Astrocyte (in vitro differentiated cells and primary cell): ENCODE measurements around the gene TBCC. TPM values are rescaled to one million over a fixed set of nuclear protein-coding genes. Genes with fewer than 3 reads are reported as not detected.
A peak's percentile ranks its signal among the peaks of the same experiment; 100 is the strongest.

Experiments used
- DNase-seq: peaks from one replicate; pipeline ENCODE4 v3.0.0-alpha.2; 2010; ENCODE audit warnings: low read depth
- FAIRE-seq: peaks from 2 replicates; lab custom pipeline; 2011; peaks lifted over from hg19 to GRCh38; lab: Jason Lieb, UNC
- H2AFZ ChIP-seq: 2 replicates; pipeline ENCODE4 v1.6.0; 2012; ENCODE audit warnings: low read depth, low read length, inconsistent platforms
- H3K27ac ChIP-seq: 2 replicates; pipeline ENCODE4 v1.5.1; 2011; ENCODE audit warnings: low read depth, low read length, inconsistent platforms
- H3K27me3 ChIP-seq: 2 replicates; pipeline ENCODE4 v1.6.0; 2011; ENCODE audit warnings: low read length, inconsistent platforms; ENCODE audit not compliant: insufficient read depth
- H3K36me3 ChIP-seq: 2 replicates; pipeline ENCODE4 v1.5.1; 2011; ENCODE audit warnings: low read length, inconsistent platforms; ENCODE audit not compliant: insufficient read depth
- H3K4me1 ChIP-seq: 2 replicates; pipeline ENCODE4 v1.5.1; 2011; ENCODE audit warnings: low read length, inconsistent platforms; ENCODE audit not compliant: insufficient read depth
- H3K4me2 ChIP-seq: 2 replicates; pipeline ENCODE4 v1.6.0; 2012; ENCODE audit warnings: low read length, inconsistent platforms
- H3K4me3 ChIP-seq: 2 replicates; pipeline ENCODE4 v1.5.1; 2011; ENCODE audit warnings: low read depth, mild to moderate bottlenecking, low read length, inconsistent platforms; ENCODE audit not compliant: insufficient read depth
- H3K79me2 ChIP-seq: 2 replicates; pipeline ENCODE4 v1.6.0; 2012; ENCODE audit warnings: mild to moderate bottlenecking, low read length, inconsistent platforms; ENCODE audit not compliant: insufficient read depth
- H3K9ac ChIP-seq: 2 replicates; pipeline ENCODE4 v1.6.0; 2012; ENCODE audit warnings: mild to moderate bottlenecking, low read length, inconsistent platforms
- H3K9me3 ChIP-seq: 2 replicates; pipeline ENCODE4 v1.5.1; 2012; ENCODE audit warnings: low read depth, mild to moderate bottlenecking, low read length, inconsistent platforms; ENCODE audit not compliant: insufficient read depth
- H4K20me1 ChIP-seq: 2 replicates; pipeline ENCODE4 v1.6.0; 2012; ENCODE audit warnings: low read length, inconsistent platforms; ENCODE audit not compliant: insufficient read depth
- H3K27ac Mint-ChIP-seq: one replicate; pipeline ENCODE4 v1.8.0; 2021; ENCODE audit warnings: mild to moderate bottlenecking, mixed read lengths; ENCODE audit not compliant: unreplicated experiment
- H3K27me3 Mint-ChIP-seq: one replicate; pipeline ENCODE4 v1.8.0; 2021; ENCODE audit warnings: low read depth, mixed read lengths; ENCODE audit not compliant: unreplicated experiment
- H3K36me3 Mint-ChIP-seq: one replicate; pipeline ENCODE4 v1.8.0; 2021; ENCODE audit warnings: low read depth, mixed read lengths; ENCODE audit not compliant: unreplicated experiment
- H3K4me1 Mint-ChIP-seq: one replicate; pipeline ENCODE4 v1.8.0; 2021; ENCODE audit warnings: low read depth, mixed read lengths; ENCODE audit not compliant: unreplicated experiment
- H3K4me3 Mint-ChIP-seq: one replicate; pipeline ENCODE4 v1.8.0; 2021; ENCODE audit warnings: mild to moderate bottlenecking, moderate library complexity, mixed read lengths; ENCODE audit not compliant: unreplicated experiment
- H3K9me3 Mint-ChIP-seq: one replicate; pipeline ENCODE4 v1.8.0; 2021; ENCODE audit warnings: mild to moderate bottlenecking, mixed read lengths; ENCODE audit not compliant: unreplicated experiment
- CTCF ChIP-seq: IDR thresholded peaks from 2 replicates; pipeline ENCODE4 v1.5.1; 2011; ENCODE audit warnings: low read depth, mild to moderate bottlenecking, inconsistent platforms, low read length, moderate library complexity; ENCODE audit not compliant: insufficient read depth
- EZH2 ChIP-seq: IDR thresholded peaks from 2 replicates; pipeline ENCODE4 v1.6.1; 2012; ENCODE audit warnings: mild to moderate bottlenecking, low read length, inconsistent platforms; ENCODE audit not compliant: insufficient read depth
- total RNA-seq: library from RNA; stranded (reverse); gene quantifications from 2 replicates; pipeline ENCODE4 v1.2.1, GENCODE V29; 2021

The TBCC gene
- total RNA-seq, 1 donor from 2014 or later = 25.8 TPM

DNA sequence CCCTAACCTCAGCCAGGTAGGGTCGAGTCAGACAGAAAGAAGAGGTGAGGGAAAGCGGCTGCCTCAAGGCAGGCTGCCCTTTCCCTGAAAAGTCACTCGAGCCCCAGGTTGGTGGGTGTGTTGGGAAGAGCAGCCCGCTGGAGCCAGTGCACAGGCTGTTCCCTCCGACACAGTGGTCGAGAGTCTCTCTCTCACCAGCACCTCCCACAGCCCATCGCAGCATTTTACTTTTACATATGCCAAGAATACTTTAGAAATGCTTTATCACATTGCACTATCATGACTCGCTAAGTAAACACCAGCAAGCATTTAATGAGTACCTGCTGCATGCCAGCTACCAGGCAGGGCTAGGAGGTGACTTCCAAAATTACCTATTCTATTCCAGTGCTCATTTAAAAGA is 25.2 kb downstream of the TBCC start:
- no peaks in the 10 kb centered on the region for H3K9me3 ChIP-seq

GRCh38 chr6:42715871-42716270 is 30.0 kb downstream of the TBCC start:
- H3K9me3 ChIP-seq = peaks cover 13% of the 10 kb centered on the region
- no peaks in the 10 kb centered on the region for H3K27me3 ChIP-seq
- H3K4me2 ChIP-seq = no peak overlapping the region
- Mint-ChIP-seq H3K9me3 (peaks cover 8% of the 10 kb centered on the region), H3K36me3 (peaks cover 2% of the 10 kb centered on the region), H3K27ac (no peak overlapping the region), H3K27me3 (peaks cover 6% of the 10 kb centered on the region), H3K4me1 (peaks cover 5% of the 10 kb centered on the region), H3K4me3 (no peak overlapping the region)
- H3K27ac ChIP-seq = no peak overlapping the region
- no peak for TF ChIP-seq CTCF
- TF ChIP-seq EZH2 = no peak
- DNase-seq (no peak), FAIRE-seq (no peak)
- no peak overlapping the region for H3K4me3 ChIP-seq
- H3K9ac ChIP-seq = no peak overlapping the region
- H3K4me1 ChIP-seq = peaks cover 10% of the 10 kb centered on the region
- no peaks in the 10 kb centered on the region for H3K79me2 ChIP-seq
- H4K20me1 ChIP-seq = no peaks in the 10 kb centered on the region
- no peak overlapping the region for H2AFZ ChIP-seq
- H3K36me3 ChIP-seq = no peaks in the 10 kb centered on the region

More for the DNA sequence above, 25.2 kb downstream of the TBCC start:
- H3K27ac ChIP-seq = no peak overlapping the region
- H3K4me3 ChIP-seq = no peak overlapping the region
- no peaks in the 10 kb centered on the region for H4K20me1 ChIP-seq
- H3K4me2 ChIP-seq = peak overlapping the region; percentile 6
- no peaks in the 10 kb centered on the region for H3K9me3 Mint-ChIP-seq
- H3K36me3 ChIP-seq = no peaks in the 10 kb centered on the region
- no peaks in the 10 kb centered on the region for H3K4me1 Mint-ChIP-seq
- H3K4me3 Mint-ChIP-seq = no peak overlapping the region
- no peak overlapping the region for H3K9ac ChIP-seq
- peaks cover 22% of the 10 kb centered on the region for H3K27me3 Mint-ChIP-seq
- TF ChIP-seq EZH2 = no peak
- H3K27ac Mint-ChIP-seq = no peak overlapping the region
- no peak overlapping the region for H2AFZ ChIP-seq
- DNase-seq = peak; percentile 54
- FAIRE-seq = no peak
- H3K79me2 ChIP-seq = no peaks in the 10 kb centered on the region
- H3K36me3 Mint-ChIP-seq = no peaks in the 10 kb centered on the region
- H3K4me1 ChIP-seq = peaks cover 8% of the 10 kb centered on the region
- H3K27me3 ChIP-seq = no peaks in the 10 kb centered on the region

- H3K36me3 Mint-ChIP-seq = peaks cover 2% of the 10 kb centered on the region
- no peak overlapping the region for H3K9ac ChIP-seq
- TF ChIP-seq EZH2 (no peak), CTCF (no peak)
- peak overlapping the region; percentile 39 for H3K4me2 ChIP-seq
- no peak overlapping the region for H3K27ac ChIP-seq
- H4K20me1 ChIP-seq = no peaks in the 10 kb centered on the region
- no peaks in the 10 kb centered on the region for H3K27me3 ChIP-seq
- peak overlapping the region; percentile 20 for H3K4me3 Mint-ChIP-seq
- H3K9me3 ChIP-seq = peaks cover 13% of the 10 kb centered on the region
- peaks cover 10% of the 10 kb centered on the region for H3K4me1 Mint-ChIP-seq
- DNase-seq = peak; percentile 44
- H3K79me2 ChIP-seq = no peaks in the 10 kb centered on the region
- FAIRE-seq = peak; percentile 72
- peaks cover 10% of the 10 kb centered on the region for H3K9me3 Mint-ChIP-seq
- H3K27ac Mint-ChIP-seq = peak overlapping the region; percentile 88
- peaks cover 11% of the 10 kb centered on the region for H3K4me1 ChIP-seq
- no peak overlapping the region for H2AFZ ChIP-seq
- H3K27me3 Mint-ChIP-seq = no peaks in the 10 kb centered on the region
- no peaks in the 10 kb centered on the region for H3K36me3 ChIP-seq
- H3K4me3 ChIP-seq = no peak overlapping the region
These were observed 31.7 kb downstream of the TBCC start for GRCh38 chr6:42714098-42714761.
